Mesenchymal stem cell (in vitro differentiated cells and primary cell): ENCODE results near the gene CRACDL.

Experiments used
- DNase-seq: peaks from one replicate; pipeline ENCODE4 v3.0.0-alpha.2; 2013
- H2AFZ ChIP-seq: one replicate; pipeline ENCODE4 v1.6.1; 2013; ENCODE audit warnings: low read depth, mild to moderate bottlenecking, control low read depth, inconsistent platforms, low read length, moderate library complexity
- H2AK5ac ChIP-seq: 2 replicates; pipeline ENCODE4 v1.6.1; 2013; ENCODE audit warnings: low read length, moderate library complexity, mild to moderate bottlenecking, inconsistent platforms; ENCODE audit not compliant: severe bottlenecking
- H2BK120ac ChIP-seq: one replicate; pipeline ENCODE4 v1.6.1; 2013; ENCODE audit warnings: low read depth, mild to moderate bottlenecking, inconsistent platforms, low read length, moderate library complexity
- H2BK12ac ChIP-seq, 2 experiments: one replicate each; pipeline ENCODE4 v1.6.1; 2013; ENCODE audit warnings: inconsistent platforms in 2 of 2, low read length in 2 of 2, mild to moderate bottlenecking in 2 of 2, moderate library complexity in 2 of 2, control low read depth in 1 of 2
- H2BK15ac ChIP-seq: one replicate; pipeline ENCODE4 v1.6.1; 2013; ENCODE audit warnings: mild to moderate bottlenecking, low read depth, inconsistent platforms; ENCODE audit not compliant: poor library complexity, severe bottlenecking
- H2BK5ac ChIP-seq: 2 replicates; pipeline ENCODE4 v1.6.1; 2013; ENCODE audit warnings: low read depth, mild to moderate bottlenecking, low read length, control low read depth, inconsistent platforms; ENCODE audit not compliant: poor library complexity, severe bottlenecking
- H3K14ac ChIP-seq, 2 experiments: one replicate each; pipeline ENCODE4 v1.6.1; 2013; ENCODE audit warnings: inconsistent platforms in 2 of 2, low read length in 2 of 2, control low read depth in 1 of 2, mild to moderate bottlenecking in 1 of 2, moderate library complexity in 1 of 2
- H3K18ac ChIP-seq, 2 experiments: one replicate each; pipeline ENCODE4 v1.6.1; 2013; ENCODE audit warnings: inconsistent platforms in 2 of 2, low read length in 2 of 2, control low read depth in 1 of 2, low read depth in 1 of 2, mild to moderate bottlenecking in 1 of 2
- H3K23ac ChIP-seq, 2 experiments: one replicate each; pipeline ENCODE4 v1.6.1; 2013; ENCODE audit warnings: inconsistent platforms in 2 of 2, low read length in 2 of 2, mild to moderate bottlenecking in 2 of 2, moderate library complexity in 2 of 2, control low read depth in 1 of 2
- H3K27ac ChIP-seq: 2 replicates; pipeline ENCODE4 v1.5.1; 2013; ENCODE audit warnings: mild to moderate bottlenecking, moderate library complexity, low read length, control low read depth, inconsistent platforms; ENCODE audit not compliant: poor library complexity, severe bottlenecking
- H3K27me3 ChIP-seq, 2 experiments: 2 replicates each; pipeline versions ENCODE4 v1.6.1 to v1.7.0; 2013; ENCODE audit warnings: low read length in 2 of 2, mild to moderate bottlenecking in 2 of 2, moderate library complexity in 2 of 2, control low read depth in 1 of 2, inconsistent platforms in 1 of 2; ENCODE audit not compliant: control insufficient read depth in 1 of 2, insufficient read depth in 1 of 2
- H3K36me3 ChIP-seq, 2 experiments: 2 replicates each; pipeline versions ENCODE4 v1.6.1 to v1.7.0; 2013; ENCODE audit warnings: low read length in 2 of 2, control low read depth in 1 of 2, inconsistent platforms in 1 of 2, low read depth in 1 of 2, mild to moderate bottlenecking in 1 of 2; ENCODE audit not compliant: insufficient read depth in 2 of 2, control insufficient read depth in 1 of 2
- H3K4ac ChIP-seq, 2 experiments: one replicate each; pipeline ENCODE4 v1.6.1; 2013; ENCODE audit warnings: inconsistent platforms in 2 of 2, low read length in 2 of 2, mild to moderate bottlenecking in 2 of 2, moderate library complexity in 2 of 2, control low read depth in 1 of 2, low read depth in 1 of 2
- H3K4me1 ChIP-seq: 2 replicates; pipeline ENCODE4 v1.6.1; 2013; ENCODE audit warnings: low read depth, low read length, control low read depth; ENCODE audit not compliant: control insufficient read depth, insufficient read depth
- H3K4me2 ChIP-seq: 2 replicates; pipeline ENCODE4 v1.6.1; 2013; ENCODE audit warnings: low read length, mild to moderate bottlenecking, inconsistent platforms; ENCODE audit not compliant: poor library complexity, severe bottlenecking
- H3K4me3 ChIP-seq, 2 experiments: 2 replicates each; pipeline versions ENCODE4 v1.5.1 to v1.7.0; 2013; ENCODE audit warnings: low read length in 2 of 2, mild to moderate bottlenecking in 2 of 2, control low read depth in 1 of 2, low read depth in 1 of 2; ENCODE audit not compliant: insufficient read depth in 1 of 2
- H3K79me1 ChIP-seq: replicated peaks from 2 replicates; pipeline ENCODE4 v1.6.1; 2013; ENCODE audit warnings: mild to moderate bottlenecking, control low read depth, low read length, inconsistent platforms; ENCODE audit not compliant: poor library complexity, severe bottlenecking
- H3K9ac ChIP-seq: 2 replicates; pipeline ENCODE4 v1.7.0; 2013; ENCODE audit warnings: mild to moderate bottlenecking, low read length, moderate library complexity
- H3K9me3 ChIP-seq: 2 replicates; pipeline ENCODE4 v1.7.0; 2013; ENCODE audit warnings: mild to moderate bottlenecking, low read length; ENCODE audit not compliant: control insufficient read depth
- H4K8ac ChIP-seq: one replicate; pipeline ENCODE4 v1.6.1; 2013; ENCODE audit warnings: inconsistent platforms, mild to moderate bottlenecking, low read length, moderate library complexity
- H4K91ac ChIP-seq: one replicate; pipeline ENCODE4 v1.6.1; 2013; ENCODE audit warnings: mild to moderate bottlenecking, low read length, inconsistent platforms
- WGBS: methylation state at CpG from one replicate; pipeline ENCODE4 v1.1.7; 2013; ENCODE audit warnings: mixed read lengths; 5-methylcytosine and 5-hydroxymethylcytosine counted together

CRACDL gene

DNA sequence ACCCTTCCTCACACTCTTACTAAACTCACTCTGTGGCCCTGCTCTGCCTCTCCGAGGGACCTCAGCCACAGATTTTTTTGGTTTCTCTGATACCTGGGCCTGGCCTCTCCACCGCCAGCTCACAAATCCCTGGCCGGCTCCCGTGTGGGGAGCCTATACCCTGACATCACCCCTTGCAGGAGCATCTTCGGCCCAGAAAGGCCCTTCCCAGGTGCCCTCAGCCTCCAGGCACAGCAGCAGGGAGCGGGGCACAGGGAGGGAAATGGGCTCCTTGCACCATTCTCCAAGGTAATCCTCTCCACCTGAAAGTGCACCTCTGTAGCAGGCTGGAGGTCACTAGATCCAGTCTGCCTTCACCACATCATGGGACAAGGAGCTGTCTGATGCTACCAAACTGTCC is 43.2 kb downstream of the CRACDL start:
- Histone ChIP-seq H3K9ac (no peak overlapping the region), H3K4me3 (no peak overlapping the region), H2BK15ac (no peak overlapping the region), H4K8ac (no peak overlapping the region), H3K18ac (no peak overlapping the region), H3K4me1 (no peaks in the 10 kb centered on the region), H2BK5ac (no peak overlapping the region), H3K4ac (no peak overlapping the region), H3K27ac (no peak overlapping the region), H3K79me1 (no peaks in the 10 kb centered on the region), H2AK5ac (no peak overlapping the region), H4K91ac (no peak overlapping the region), H3K9me3 (peaks cover 7% of the 10 kb centered on the region), H3K36me3 (no peaks in the 10 kb centered on the region), H2BK12ac (no peak overlapping the region), H3K27me3 (peaks cover 0 to 26% of the 10 kb centered on the region in 2 experiments), H3K23ac (no peak overlapping the region), H2BK120ac (no peak overlapping the region), H3K14ac (no peak overlapping the region), H3K4me2 (no peak overlapping the region), H2AFZ (no peak overlapping the region)
- no peak for DNase-seq
- WGBS, result 80% methylated on average over 6 of the region's 6 CpGs

DNA sequence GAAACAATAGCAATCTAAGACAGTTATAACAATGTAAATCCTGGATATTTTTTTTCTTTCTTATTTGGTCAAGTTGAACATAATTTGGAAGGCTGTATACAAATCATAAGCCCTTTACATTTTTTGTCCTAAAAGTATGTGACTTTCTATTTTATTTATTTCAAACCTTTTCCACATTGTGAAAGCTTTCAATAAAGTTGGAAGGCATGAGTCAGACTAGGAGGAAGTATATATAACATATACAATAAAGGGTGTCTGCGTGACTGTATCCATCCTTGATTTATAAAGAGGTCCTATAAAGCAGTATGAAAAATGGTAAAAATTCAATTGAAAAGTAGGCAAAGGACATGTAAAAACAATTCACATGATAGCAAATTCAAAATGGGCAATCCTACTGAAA is 44.4 kb downstream of the CRACDL start:
- Histone ChIP-seq H4K8ac (no peak overlapping the region), H2AK5ac (no peak overlapping the region), H3K9ac (no peak overlapping the region), H2BK12ac (no peak overlapping the region), H2BK15ac (no peak overlapping the region), H3K4ac (no peak overlapping the region), H3K27ac (no peak overlapping the region), H3K18ac (no peak overlapping the region), H3K9me3 (peaks cover 19% of the 10 kb centered on the region), H3K23ac (no peak overlapping the region), H2BK120ac (no peak overlapping the region), H4K91ac (no peak overlapping the region), H2BK5ac (no peak overlapping the region), H3K4me3 (no peak overlapping the region), H3K79me1 (no peaks in the 10 kb centered on the region), H3K27me3 (peaks cover 0 to 14% of the 10 kb centered on the region in 2 experiments), H3K4me1 (no peaks in the 10 kb centered on the region), H3K14ac (no peak overlapping the region), H3K4me2 (no peak overlapping the region), H3K36me3 (no peaks in the 10 kb centered on the region), H2AFZ (no peak overlapping the region)
- DNase-seq, result no peak
- WGBS, result no CpG with 5 or more reads among the region's 1 CpG

DNA sequence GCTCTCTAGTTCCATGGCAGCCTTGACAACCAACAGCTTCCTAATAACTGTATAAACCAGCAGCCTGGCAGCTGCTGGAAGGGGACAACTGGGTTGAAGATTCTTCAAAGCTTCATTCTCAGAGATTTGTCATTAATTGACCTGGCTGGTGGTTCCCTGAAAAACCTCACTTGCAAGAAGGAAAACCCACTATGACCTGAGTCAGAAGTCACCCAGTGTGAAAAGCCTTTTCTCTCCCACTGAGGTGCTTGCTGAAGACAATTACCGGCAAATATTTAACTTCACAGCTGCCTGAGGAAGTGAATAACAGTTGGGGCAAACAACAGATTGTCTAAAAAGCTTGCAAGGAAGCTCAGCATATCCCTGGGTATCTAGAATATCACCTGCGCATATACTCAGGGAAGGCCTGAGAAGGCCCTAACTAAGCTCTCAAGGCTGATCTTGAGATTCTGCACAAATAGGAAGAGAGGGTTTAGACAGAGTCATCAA is 49.9 kb downstream of the CRACDL start:
- no peak overlapping the region for H3K23ac ChIP-seq
- H2BK12ac ChIP-seq, result no peak overlapping the region
- H4K91ac ChIP-seq, result no peak overlapping the region
- no peak overlapping the region for H2BK15ac ChIP-seq
- H4K8ac ChIP-seq, result no peak overlapping the region
- H3K4me1 ChIP-seq, result no peaks in the 10 kb centered on the region
- H3K9me3 ChIP-seq, result peaks cover 23% of the 10 kb centered on the region
- H2AFZ ChIP-seq, result no peak overlapping the region
- WGBS, result 98% methylated on average over 2 of the region's 2 CpGs
- no peak overlapping the region for H2BK5ac ChIP-seq
- no peak overlapping the region for H3K9ac ChIP-seq
- H2BK120ac ChIP-seq, result no peak overlapping the region
- H3K4ac ChIP-seq, result no peak overlapping the region
- no peak overlapping the region for H3K14ac ChIP-seq
- H3K18ac ChIP-seq, result no peak overlapping the region
- H2AK5ac ChIP-seq, result no peak overlapping the region
- H3K27me3 ChIP-seq, result peaks cover 0 to 5% of the 10 kb centered on the region in 2 experiments
- H3K4me3 ChIP-seq, result no peak overlapping the region
- H3K27ac ChIP-seq, result no peak overlapping the region
- no peak for DNase-seq
- H3K79me1 ChIP-seq, result no peaks in the 10 kb centered on the region
- no peaks in the 10 kb centered on the region for H3K36me3 ChIP-seq
- no peak overlapping the region for H3K4me2 ChIP-seq

DNA sequence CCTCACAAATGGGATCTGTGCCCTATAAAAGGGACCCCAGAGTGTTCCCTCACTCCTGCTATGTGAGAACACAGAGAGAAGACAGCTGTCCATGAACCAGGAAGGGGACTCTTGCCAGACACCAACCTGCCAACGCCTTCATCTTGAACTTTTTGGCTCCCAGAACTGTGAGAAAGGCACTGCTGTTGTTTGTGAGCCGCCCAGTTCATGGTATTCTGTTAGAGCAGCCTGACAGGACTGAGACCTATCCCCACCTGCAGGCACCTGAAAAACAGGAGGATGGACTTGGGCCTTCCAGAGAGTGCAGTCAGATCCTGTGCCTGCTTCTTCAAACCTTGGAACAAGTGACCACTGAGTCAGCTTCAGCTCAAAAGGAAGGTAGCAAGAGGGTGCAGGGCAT is 51.4 kb downstream of the CRACDL start:
- peaks cover 19% of the 10 kb centered on the region for H3K9me3 ChIP-seq
- no peak for DNase-seq
- no peak overlapping the region for H3K9ac ChIP-seq
- WGBS, result 69% methylated on average over 2 of the region's 2 CpGs
- no peak overlapping the region for H2BK120ac ChIP-seq
- no peaks in the 10 kb centered on the region for H3K36me3 ChIP-seq
- no peak overlapping the region for H3K18ac ChIP-seq
- H3K4ac ChIP-seq, result no peak overlapping the region
- no peak overlapping the region for H4K91ac ChIP-seq
- H3K23ac ChIP-seq, result no peak overlapping the region
- H2BK5ac ChIP-seq, result no peak overlapping the region
- no peak overlapping the region for H3K4me3 ChIP-seq
- no peaks in the 10 kb centered on the region for H3K79me1 ChIP-seq
- H3K27me3 ChIP-seq, result peaks cover 0 to 18% of the 10 kb centered on the region in 2 experiments
- no peak overlapping the region for H2AK5ac ChIP-seq
- no peak overlapping the region for H3K14ac ChIP-seq
- H2BK12ac ChIP-seq, result no peak overlapping the region
- H3K27ac ChIP-seq, result no peak overlapping the region
- no peaks in the 10 kb centered on the region for H3K4me1 ChIP-seq
- no peak overlapping the region for H2BK15ac ChIP-seq
- H2AFZ ChIP-seq, result no peak overlapping the region
- H3K4me2 ChIP-seq, result no peak overlapping the region
- no peak overlapping the region for H4K8ac ChIP-seq
